Rectal smooth muscle tissue (tissue), 1 donor: ENCODE data around the gene PSORS1C1.

Experiments
- H3K27ac ChIP-seq: one replicate; pipeline ENCODE4 v1.7.0; 2013; ENCODE audit warnings: low read depth, low read length, inconsistent platforms
- H3K27me3 ChIP-seq: one replicate; pipeline ENCODE4 v1.7.0; 2013; ENCODE audit warnings: low read length; ENCODE audit not compliant: control insufficient read depth, insufficient read depth
- H3K36me3 ChIP-seq: one replicate; pipeline ENCODE4 v1.7.0; 2013; ENCODE audit warnings: low read length; ENCODE audit not compliant: control insufficient read depth, insufficient read depth
- H3K4me1 ChIP-seq: one replicate; pipeline ENCODE4 v1.7.0; 2013; ENCODE audit warnings: low read length; ENCODE audit not compliant: control insufficient read depth, insufficient read depth
- H3K4me3 ChIP-seq: one replicate; pipeline ENCODE4 v1.7.0; 2013; ENCODE audit warnings: low read length
- H3K9ac ChIP-seq: one replicate; pipeline ENCODE4 v1.7.0; 2013; ENCODE audit warnings: low read length

Gene PSORS1C1

DNA sequence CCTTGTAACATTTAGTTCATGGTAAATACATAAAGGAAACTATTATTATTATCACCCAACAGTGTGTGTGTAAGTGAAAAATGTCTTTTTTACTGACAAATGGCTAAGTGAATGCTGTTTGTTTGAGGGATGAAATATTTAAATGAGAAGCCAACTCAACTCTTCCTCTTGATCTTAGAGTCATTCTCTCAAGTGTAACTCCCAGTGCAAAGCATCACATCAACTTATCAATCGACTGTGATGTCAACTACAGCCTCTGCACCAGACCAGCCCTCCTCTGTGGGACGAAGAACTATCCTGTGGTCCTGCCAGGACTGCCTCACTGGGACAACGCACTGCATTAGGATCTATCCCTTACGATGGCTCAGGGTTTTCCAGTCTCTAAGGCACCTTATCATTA, 7.5 kb upstream of the PSORS1C1 start:
- H3K36me3 ChIP-seq, result no peaks in the 10 kb centered on the region
- H3K27me3 ChIP-seq, result no peaks in the 10 kb centered on the region
- H3K27ac ChIP-seq, result no peak overlapping the region
- H3K9ac ChIP-seq, result no peak overlapping the region
- H3K4me1 ChIP-seq, result no peaks in the 10 kb centered on the region
- H3K4me3 ChIP-seq, result no peak overlapping the region

DNA sequence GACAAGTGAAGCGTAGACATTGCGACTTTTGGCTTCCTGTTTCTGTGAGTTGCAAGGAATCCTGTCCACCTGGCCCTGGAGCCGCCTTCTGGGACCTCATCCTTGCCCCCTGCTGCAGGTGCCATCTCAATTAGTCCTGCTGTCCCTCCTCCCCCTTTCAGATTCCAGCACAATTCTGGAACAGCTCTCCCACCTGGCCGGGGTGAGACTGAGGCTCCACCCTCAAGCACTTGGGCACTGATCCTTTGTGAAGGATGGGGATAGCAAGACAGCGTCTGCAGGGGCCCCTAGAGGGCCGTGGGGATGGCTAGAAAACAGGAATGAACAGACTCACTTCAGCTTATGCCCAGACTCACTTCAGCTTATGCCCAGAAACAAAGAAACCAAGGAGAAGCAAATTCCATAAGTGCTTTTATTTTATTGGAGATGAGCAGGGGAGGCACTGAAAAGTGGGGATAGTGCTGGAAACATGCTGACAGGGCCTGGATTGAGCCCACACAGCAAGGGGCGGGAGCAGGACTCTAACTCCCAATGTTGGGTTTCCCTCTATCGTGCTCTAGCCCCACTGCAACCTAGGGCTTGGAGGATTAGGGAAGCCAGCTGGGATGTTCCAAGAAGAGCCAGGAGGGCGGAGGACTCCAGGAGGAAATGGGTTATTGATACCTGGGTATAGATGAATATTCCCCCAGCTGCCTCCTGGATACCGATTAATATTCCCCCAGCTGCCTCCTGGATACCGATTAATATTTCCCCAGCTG, 3.6 kb upstream of the PSORS1C1 start:
- Histone ChIP-seq H3K27me3 (no peaks in the 10 kb centered on the region), H3K4me3 (no peak overlapping the region), H3K27ac (no peak overlapping the region), H3K9ac (no peak overlapping the region), H3K36me3 (no peaks in the 10 kb centered on the region), H3K4me1 (peaks cover 22% of the 10 kb centered on the region)

DNA sequence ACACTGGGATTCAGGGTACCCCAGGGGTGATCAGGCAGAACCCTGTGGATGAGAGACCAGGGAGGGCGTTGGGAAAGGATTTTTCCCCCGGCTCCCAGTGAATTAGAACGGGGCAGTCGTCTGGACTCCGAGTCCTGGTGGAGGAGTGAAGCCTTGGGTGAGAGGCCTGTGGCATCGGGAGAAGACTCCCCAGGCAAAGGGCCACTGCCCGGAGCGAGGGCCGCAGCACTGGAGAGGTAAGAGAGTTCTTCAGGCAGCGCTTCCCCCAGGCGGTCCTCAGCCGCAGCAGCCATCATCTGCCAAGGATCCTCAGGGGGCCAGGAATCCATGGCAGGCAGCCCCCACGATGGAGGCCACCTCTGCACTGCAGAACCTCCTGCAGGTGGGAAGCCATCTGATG, 2.9 kb upstream of the PSORS1C1 start:
- no peaks in the 10 kb centered on the region for H3K36me3 ChIP-seq
- H3K4me3 ChIP-seq, result no peak overlapping the region
- H3K9ac ChIP-seq, result no peak overlapping the region
- no peak overlapping the region for H3K27ac ChIP-seq
- H3K4me1 ChIP-seq, result peaks cover 22% of the 10 kb centered on the region
- no peaks in the 10 kb centered on the region for H3K27me3 ChIP-seq

DNA sequence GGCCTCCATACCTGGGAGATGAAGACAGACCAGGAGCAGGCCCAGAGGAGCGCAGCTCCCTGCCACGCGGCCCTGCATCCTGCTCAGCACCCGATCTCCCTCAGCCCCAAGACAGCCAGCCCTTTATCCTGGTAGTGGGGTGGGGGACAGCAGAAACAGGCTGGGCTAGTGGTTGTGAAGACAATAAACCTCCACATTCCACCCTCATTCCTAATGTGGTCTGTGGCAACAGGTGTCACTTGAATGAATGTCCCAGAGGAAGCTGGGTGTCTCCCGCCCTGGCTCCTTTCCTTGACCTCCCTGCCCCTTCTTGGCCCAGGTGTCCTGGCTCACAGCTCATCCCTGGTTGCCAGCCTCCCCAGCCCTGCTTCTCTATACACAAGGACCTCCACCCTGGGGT, 2.1 kb upstream of the PSORS1C1 start, which contains the start of gene C6orf15:
Gene C6orf15, minus strand, starts transcription at position 98 of the 400 bp plus-strand sequence. Its CDS starts 20 bp downstream, at position 78.
- Histone ChIP-seq H3K4me1 (peaks cover 22% of the 10 kb centered on the region), H3K27ac (no peak within 1 kb of the TSS), H3K36me3 (no peaks in the 10 kb centered on the region), H3K4me3 (no peak within 1 kb of the TSS), H3K9ac (no peak within 1 kb of the TSS), H3K27me3 (no peaks in the 10 kb centered on the region)

DNA sequence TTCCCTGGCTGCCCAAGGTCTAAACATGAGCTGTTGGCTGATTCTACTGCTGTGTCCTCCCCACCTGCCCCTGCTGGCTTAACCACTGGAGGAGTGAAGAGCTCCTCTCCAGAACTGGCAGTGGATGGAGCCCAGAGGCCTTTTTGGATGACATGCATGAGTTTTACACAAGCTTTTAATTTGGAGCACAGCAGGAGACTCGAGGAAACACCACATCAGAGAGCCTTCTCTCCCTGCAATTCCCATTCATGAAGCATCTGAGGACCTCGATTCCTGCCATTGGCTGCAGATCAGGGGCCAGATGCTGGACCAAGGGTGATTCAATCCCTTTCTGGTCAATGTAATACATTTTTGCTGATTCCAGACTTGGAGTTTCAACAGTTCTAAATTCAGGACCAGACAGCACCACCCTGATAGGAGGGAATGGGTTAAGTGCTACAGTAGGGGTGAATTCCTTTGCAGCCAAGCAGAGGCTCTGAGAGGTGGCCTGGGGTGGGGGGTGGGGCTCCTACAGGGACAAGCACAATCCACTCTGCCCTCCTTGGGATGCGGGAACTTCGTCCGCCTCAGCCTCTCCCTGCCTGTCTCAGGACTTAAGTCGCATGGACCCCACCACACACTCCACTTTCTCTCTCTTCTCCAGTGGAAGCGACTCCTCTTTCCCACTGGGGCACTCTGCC, 599 bp upstream of the PSORS1C1 start:
- peaks cover 3% of the 10 kb centered on the region for H3K27me3 ChIP-seq
- no peaks in the 10 kb centered on the region for H3K36me3 ChIP-seq
- peak overlapping the region; percentile 83 for H3K27ac ChIP-seq
- no peak overlapping the region for H3K9ac ChIP-seq
- H3K4me3 ChIP-seq, result peak overlapping the region; percentile 48
- peaks cover 22% of the 10 kb centered on the region for H3K4me1 ChIP-seq

DNA sequence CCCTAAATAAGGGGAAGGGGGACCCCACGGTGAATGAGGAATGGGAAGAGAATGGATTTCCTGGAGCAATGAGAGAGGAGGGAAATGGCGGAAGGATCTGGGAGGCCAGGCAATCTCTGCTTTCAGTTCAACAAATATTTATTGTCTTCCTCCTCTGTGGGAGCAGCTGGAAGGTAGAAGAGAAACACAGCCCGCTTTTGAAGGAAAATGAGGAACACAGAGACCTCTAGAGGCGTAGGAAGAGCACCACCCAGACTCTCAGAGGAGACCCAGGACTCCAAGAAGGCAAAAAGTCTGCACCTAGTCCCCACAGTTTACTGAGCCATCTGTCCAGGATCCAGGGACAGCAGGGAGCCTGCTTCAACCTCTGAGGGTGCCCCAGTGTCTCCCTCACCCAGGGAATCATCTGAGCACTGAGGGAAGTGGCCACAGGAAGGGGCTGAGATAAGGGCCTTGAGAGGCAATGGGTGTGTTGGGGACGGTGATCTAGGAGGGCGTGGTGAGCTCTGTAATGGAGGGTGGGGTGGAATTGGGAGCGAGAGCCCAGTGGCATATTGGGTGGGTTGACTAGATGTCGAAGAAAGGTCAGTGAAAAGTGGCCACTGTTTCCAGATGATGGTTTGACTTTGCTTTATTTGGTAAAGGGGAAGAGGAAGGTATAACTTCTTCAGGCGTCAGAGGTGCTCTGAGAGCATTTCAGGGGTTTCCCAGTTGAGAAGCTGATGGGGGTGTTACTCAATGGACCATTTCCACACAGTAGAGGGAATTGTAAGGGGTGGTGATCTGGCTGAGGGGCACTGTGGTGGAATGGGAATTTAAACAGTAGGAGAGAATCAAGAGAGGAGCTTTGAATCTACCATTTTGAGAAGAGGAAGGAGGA, 610 bp downstream of the PSORS1C1 start:
- H3K4me1 ChIP-seq, result peaks cover 22% of the 10 kb centered on the region
- peak overlapping the region; percentile 83 for H3K27ac ChIP-seq
- peak overlapping the region; percentile 48 for H3K4me3 ChIP-seq
- H3K27me3 ChIP-seq, result peaks cover 3% of the 10 kb centered on the region
- H3K36me3 ChIP-seq, result no peaks in the 10 kb centered on the region
- no peak overlapping the region for H3K9ac ChIP-seq

DNA sequence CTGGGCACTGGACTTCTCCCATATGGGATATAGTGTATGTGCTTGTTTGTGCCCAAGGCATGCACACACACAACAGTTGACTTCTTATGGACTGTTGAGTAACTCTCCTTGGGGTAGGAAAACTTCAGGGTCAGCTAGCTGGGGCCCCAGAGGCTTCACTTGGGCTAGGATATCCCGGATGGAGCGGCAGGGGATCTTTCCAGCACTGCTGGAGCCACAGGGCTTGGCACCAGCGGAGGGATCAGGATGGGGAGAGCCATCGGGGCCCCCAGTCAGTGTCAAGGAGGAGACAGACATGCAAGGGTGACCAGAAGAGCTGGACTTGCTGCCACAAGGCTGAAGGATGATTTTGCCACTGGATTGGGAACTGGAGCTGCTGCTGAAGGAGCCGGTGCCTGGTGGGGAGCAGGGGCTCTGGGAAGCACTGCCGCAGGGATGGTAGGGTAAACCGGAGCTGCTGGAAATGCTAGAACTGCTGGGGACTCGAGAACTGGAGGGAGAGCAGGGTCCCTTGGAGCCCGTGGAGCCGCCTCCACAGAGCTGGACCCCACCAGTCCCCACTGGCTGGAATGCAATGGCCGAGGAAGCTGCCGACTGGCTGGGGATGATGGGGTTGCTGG, 1.5 kb downstream of the PSORS1C1 start:
- Histone ChIP-seq H3K4me3 (peak overlapping the region; percentile 48), H3K9ac (no peak overlapping the region), H3K27me3 (peaks cover 3% of the 10 kb centered on the region), H3K4me1 (peaks cover 22% of the 10 kb centered on the region), H3K36me3 (no peaks in the 10 kb centered on the region), H3K27ac (no peak overlapping the region)

DNA sequence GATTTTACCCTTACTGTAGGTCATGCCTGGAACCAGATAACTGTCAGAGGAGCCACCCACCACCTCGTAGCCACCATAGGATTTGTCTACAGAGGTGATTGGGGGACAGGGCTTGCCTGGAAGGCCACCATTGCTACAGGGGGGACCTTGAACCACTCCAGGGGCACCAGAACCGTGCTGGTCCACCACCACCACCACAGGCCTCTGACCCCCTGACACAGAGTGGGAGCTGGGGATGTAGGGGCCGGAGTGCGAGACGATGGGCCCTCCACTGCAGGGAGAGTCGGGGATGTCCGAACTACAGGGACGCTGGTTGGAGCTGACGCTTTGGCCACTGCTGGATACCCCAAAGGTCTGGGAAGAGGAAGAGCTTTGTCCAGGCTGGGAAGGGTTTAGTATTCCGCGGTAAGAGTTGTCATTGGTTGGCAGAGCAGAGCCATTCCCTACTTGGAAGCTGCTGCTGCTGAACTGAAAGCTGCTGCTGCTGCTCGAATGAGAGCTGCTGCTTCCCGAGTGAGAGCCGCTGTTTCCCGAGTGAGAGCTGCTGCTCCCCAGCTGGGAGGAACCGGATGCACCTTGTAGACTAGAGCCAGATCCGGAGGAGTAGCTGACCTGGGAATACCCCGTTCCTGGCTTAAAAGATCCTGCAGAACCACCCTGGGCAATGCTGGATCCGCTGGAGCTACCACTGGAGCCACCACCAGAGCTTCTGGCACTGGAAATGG, 2.2 kb downstream of the PSORS1C1 start:
- no peaks in the 10 kb centered on the region for H3K36me3 ChIP-seq
- H3K4me3 ChIP-seq, result peak overlapping the region; percentile 42
- peaks cover 3% of the 10 kb centered on the region for H3K27me3 ChIP-seq
- H3K4me1 ChIP-seq, result peaks cover 22% of the 10 kb centered on the region
- H3K9ac ChIP-seq, result no peak overlapping the region
- peak overlapping the region; percentile 58 for H3K27ac ChIP-seq

DNA sequence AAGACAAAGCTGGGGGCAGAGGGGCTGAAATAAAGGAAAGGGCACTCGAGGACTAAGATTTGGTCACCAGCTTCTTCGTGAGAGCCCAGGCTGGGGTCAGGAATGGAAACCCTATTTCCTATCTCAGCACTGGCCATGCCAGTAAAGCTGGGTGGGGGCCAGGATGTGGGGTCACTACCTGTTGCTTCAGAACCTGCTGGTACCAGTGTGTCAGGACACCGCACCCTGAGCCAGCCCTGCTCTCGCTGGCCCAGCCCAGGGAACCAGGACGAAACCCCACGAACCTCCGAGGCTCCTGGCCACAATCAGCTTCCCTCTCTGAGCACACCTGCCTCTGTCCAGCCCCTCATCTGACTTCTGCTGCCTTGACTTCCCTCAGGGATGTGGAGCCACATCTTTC, 3.6 kb downstream of the PSORS1C1 start:
- H3K27ac ChIP-seq, result no peak overlapping the region
- H3K4me1 ChIP-seq, result peaks cover 31% of the 10 kb centered on the region
- no peaks in the 10 kb centered on the region for H3K36me3 ChIP-seq
- H3K4me3 ChIP-seq, result no peak overlapping the region
- peaks cover 3% of the 10 kb centered on the region for H3K27me3 ChIP-seq
- H3K9ac ChIP-seq, result no peak overlapping the region

DNA sequence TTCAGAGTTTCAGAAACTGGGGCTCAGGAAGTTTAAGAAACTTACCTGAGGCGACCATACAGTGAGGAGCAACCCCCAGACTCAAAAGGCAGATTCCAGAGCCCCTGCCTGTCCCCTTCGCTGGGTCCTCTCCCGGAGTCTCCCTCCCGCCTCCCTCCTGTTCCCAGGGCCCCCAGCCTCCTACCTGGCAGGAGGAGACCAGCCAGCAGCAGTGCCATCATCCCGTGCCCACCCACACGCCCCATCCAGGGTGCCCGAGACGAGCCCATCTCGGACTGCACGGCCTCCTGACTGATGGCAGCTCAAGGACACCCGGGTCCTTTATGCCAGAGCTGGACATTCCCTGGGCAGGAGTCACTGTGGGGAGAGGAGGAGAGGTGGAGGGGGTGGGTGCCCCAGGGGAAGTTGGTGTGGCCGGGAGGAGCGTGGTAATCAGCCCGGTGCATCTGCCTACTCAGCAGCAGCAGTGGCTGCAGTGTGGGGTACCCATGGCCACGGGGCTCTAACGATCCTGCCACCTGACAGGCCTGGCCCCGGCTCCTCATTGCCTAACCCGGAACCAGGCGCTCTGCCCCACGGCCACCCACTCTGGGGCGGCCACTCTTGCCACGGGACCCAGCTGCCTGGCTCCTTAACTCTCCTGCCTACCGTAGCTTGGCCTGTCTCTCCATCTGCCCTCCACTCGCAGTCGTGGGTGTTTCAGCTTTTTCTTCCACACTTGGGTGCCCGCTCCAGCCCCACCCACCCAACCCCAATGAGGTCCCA, 5.7 kb downstream of the PSORS1C1 start, which contains the start of gene CDSN:
Gene CDSN, minus strand, starts transcription at position 296 of the 765 bp plus-strand sequence. Its CDS starts 27 bp downstream, at position 269.
- Histone ChIP-seq H3K9ac (no peak within 1 kb of the TSS), H3K27me3 (peaks cover 3% of the 10 kb centered on the region), H3K4me1 (peaks cover 26% of the 10 kb centered on the region), H3K36me3 (no peaks in the 10 kb centered on the region), H3K4me3 (no peak within 1 kb of the TSS), H3K27ac (no peak within 1 kb of the TSS)
